OCI-LY7 (cell line): ENCODE data around the gene KLLN.

ENCODE experiments used
- EZH2phosphoT487 ChIP-seq: fragments of 200-600 bp; sonication (generic); IDR thresholded peaks from 2 replicates; pipeline ENCODE4 v1.6.1; 2018; ENCODE audit warnings: low read depth, borderline replicate concordance, mild to moderate bottlenecking, mixed run types, antibody characterized with exemption, low read length, moderate library complexity, mixed read lengths
- TF ChIP-seq, protein P1 (sequence below): fragments of 200-600 bp; sonication (generic); conservative IDR thresholded peaks from 2 replicates; pipeline ENCODE4 v1.5.1; 2014; ENCODE audit warnings: mild to moderate bottlenecking, antibody characterized with exemption, low read length, moderate library complexity, mixed read lengths

DNA sequence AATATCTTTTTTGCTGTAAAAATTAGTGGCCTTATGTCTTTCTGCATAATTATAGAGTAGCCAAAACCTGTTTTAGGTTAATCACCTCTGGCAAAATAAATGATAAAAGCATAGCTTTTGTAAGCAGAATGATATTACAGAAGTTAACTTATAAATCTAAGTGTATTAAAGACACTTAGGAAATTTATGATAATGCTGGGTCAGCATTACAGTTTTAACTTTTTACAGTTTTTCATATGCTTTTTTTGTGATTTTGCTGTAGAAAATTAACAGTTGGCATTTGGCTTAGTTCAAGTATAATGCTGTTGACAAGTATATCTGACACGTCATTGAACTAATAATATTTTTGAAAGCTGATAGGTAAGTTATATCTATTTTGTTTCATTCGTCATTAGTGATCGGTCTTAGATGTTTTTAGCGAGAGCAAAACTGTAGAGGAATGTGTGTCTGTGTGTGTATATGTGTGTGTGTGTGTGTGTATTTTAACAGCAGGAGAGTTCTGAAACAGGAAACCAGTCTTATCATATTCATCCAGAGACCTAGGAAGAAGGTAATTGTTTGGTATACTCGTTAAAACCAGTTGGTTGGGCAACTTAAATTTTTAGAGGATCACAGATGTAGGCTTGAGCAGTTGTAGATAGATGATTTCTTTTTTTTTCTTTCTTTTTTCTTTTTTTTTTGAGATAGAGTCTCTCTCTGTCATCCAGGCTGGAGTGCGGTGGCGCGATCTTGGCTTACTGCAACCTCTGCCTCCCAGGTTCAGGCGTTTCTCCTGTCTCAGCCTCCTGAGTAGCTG, 15.5 kb upstream of the KLLN start:
- TF ChIP-seq, protein P1, sequence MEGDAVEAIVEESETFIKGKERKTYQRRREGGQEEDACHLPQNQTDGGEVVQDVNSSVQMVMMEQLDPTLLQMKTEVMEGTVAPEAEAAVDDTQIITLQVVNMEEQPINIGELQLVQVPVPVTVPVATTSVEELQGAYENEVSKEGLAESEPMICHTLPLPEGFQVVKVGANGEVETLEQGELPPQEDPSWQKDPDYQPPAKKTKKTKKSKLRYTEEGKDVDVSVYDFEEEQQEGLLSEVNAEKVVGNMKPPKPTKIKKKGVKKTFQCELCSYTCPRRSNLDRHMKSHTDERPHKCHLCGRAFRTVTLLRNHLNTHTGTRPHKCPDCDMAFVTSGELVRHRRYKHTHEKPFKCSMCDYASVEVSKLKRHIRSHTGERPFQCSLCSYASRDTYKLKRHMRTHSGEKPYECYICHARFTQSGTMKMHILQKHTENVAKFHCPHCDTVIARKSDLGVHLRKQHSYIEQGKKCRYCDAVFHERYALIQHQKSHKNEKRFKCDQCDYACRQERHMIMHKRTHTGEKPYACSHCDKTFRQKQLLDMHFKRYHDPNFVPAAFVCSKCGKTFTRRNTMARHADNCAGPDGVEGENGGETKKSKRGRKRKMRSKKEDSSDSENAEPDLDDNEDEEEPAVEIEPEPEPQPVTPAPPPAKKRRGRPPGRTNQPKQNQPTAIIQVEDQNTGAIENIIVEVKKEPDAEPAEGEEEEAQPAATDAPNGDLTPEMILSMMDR = no peak
- no peak for TF ChIP-seq EZH2phosphoT487
